Measurements from ENCODE around the gene RABGAP1L.
"Not testable (repeated sequence)": the region's sequence is repeated elsewhere in the genome, so short reads cannot be mapped to it uniquely, and the experiment has no call there.

The RABGAP1L gene

GRCh38 chr1:174428739-174429138, 269.4 kb downstream of the RABGAP1L start:
- no peak for DNase-seq (ENCODE audit: low read depth in 2 of 2)

DNA sequence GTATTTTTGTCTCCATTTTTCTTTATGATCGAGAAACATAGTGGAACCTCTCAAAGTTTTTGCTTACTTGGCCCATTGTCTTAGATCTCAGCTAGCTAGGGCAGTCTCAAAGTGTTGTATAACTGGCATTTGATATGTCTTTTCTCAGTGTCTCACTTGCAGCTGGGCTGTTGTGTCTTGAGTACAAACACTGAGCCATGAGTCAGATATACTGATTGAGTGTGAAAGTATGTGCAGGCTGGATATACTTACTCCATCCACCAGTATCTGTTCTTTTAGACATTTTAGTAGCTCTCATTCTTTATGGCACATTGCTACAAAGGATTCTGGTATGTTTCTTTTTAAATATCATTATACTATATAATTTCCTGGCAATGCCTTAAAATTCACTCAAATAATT, 274.1 kb downstream of the RABGAP1L start:
- DNase-seq (ENCODE audit: low read depth in 2 of 2), result no peak

DNA sequence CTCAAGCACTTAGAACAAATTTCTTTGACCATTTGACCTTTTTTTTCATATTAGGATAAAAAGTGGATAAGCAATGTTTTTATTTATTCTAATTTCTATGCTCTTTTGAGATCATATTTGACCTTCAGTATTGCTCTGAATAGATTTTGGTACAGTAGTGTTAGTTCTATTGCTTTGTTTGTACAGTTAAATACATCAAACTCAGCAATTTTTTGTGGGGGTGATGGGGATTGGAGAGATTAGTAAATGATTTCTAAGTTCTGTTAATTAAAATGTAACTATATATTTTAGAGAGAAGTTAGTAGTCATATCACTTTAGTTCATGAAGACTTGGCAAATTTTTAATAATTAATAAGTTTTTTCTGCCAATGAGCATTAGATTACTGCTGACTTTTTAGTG, 286.0 kb downstream of the RABGAP1L start:
- DNase-seq (ENCODE audit: low read depth in 2 of 2), result no peak

DNA sequence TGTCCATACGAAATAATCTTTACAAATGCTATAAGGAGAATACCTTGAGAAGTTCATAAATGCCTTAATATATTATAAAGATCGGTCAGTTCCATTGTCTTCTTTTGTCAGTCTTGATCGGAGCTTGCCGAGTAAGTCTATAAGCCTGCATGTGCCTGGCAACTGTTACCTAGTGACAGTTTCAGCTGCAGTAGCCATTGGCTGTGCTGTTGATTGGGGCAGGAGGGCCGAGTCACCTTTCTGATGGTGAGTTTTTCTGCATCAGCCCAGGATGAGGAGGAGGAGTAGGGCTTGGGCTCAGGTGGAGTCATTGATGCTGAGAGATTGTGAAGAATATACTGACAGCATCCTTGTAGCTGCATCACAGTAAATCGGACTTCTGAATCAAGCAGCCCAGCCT, 286.5 kb downstream of the RABGAP1L start:
- no peak for DNase-seq (ENCODE audit: low read depth in 2 of 2)

DNA sequence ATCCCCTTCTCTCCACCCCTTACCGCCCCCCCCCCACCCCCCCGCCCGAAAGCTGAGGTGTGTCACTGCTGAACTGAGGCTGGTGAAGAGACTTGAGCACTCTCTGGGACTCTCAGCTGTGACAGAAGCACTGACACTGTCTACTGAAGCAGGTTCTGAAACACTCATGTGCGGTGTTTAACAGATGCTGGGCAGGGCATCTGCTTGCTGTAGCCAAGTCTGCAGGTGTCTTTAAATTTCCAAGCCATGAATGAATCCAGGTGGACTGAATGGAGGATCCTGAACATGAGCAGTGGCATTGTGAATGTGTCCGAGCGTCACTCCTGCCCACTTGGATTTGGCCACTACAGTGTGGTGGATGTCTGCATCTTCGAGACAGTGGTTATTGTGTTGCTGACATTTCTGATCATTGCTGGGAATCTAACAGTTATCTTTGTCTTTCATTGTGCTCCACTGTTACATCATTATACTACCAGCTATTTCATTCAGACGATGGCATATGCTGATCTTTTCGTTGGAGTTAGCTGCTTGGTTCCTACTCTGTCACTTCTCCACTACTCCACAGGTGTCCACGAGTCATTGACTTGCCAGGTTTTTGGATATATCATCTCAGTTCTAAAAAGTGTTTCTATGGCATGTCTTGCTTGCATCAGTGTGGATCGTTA, 288.7 kb downstream of the RABGAP1L start, which contains the start of gene GPR52:
GPR52 (plus strand) TSS at position 99 of the 665 bp plus-strand sequence; CDS start at position 247, 148 bp downstream.
- no peak for DNase-seq (ENCODE audit: low read depth in 2 of 2)

GRCh38 chr1:174448531-174448883, 289.2 kb downstream of the RABGAP1L start:
- DNase-seq (ENCODE audit: low read depth in 2 of 2), result no peak

DNA sequence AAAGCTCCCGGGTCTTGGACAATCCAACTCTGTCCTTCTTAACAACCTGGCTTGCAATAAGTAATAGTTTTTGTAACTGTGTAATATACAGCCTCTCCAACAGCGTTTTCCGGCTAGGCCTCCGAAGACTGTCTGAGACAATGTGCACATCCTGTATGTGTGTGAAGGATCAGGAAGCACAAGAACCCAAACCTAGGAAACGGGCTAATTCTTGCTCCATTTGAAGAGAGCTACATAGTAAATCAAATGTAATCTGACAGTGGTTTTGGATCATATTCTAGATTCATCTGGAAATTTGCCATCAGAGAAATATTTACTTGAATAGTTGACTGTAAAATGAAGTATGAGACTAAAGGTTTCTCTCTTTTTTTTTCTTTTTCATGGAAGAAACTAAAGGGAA, 289.7 kb downstream of the RABGAP1L start:
- no peak for DNase-seq (ENCODE audit: low read depth in 2 of 2)

- no peak for DNase-seq (ENCODE audit: low read depth in 2 of 2)
These were observed 292.1 kb downstream of the RABGAP1L start for GRCh38 chr1:174451408-174451807.

DNA sequence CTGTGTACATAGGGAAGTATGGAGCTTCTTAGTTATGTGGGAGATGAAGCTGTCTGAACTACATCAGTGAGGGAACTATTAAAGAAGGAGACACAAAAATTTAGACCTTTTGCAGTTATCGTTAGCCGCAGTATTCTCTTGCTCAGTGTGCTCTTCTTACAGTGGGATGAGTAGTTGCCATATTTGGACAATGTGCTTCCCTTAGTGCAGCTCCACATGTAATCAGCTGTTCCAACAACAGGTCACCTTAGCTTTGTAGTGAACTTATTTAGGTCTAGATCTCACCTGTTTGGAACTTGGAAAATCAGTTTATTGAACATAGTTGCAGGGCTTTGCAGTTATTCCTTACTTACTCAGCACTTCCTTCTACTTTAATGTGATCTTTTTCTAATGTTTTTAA, 306.5 kb downstream of the RABGAP1L start:
- no peak for DNase-seq (ENCODE audit: low read depth in 2 of 2)

DNA sequence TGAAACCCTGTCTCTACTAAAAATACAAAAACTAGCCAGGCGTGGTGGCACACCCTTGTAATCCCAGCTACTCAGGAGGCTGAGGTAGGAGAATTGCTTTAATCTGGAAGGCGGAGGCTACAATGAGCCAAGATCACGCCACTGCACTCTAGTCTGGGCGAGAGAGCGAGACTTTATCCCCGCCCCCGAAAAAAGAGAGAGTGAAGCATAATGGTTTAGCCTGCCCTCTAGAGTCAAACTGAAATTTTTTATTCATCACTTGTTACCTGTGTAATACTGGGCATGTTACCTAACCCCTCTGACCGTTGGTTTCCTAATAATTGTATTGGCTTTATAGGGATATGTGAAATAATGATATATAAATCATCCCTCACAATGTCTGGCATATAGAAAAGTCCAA, 307.3 kb downstream of the RABGAP1L start:
- DNase-seq (ENCODE audit: low read depth in 2 of 2), result no peak

GRCh38 chr1:174469052-174469451, 309.7 kb downstream of the RABGAP1L start:
- DNase-seq (ENCODE audit: low read depth in 2 of 2), result no peak

DNA sequence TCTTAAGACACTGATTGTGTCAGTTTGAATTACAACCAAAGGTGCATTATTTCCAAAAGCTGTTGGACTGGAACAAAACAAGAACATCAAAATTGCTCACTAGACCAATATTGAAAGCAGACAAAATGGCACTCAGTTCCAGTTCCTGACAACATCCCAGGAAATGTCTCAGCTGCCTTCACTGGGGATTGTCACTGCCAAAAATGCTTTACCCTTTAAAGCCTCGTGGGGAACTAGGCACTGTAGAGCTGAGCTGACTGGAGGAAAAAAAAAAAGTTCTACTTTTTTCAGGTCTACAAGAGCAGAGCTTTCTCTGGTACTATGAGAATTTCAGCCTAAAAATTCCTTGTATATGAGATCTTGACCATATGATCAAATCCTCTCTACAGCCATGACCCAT, 310.4 kb downstream of the RABGAP1L start:
- no peak for DNase-seq (ENCODE audit: low read depth in 2 of 2)

GRCh38 chr1:174479281-174479680, 320.0 kb downstream of the RABGAP1L start:
- no peak for DNase-seq (ENCODE audit: low read depth in 2 of 2)

- no peak for DNase-seq (ENCODE audit: low read depth in 2 of 2)
These were observed 321.0 kb downstream of the RABGAP1L start for GRCh38 chr1:174480324-174480723.

GRCh38 chr1:174491606-174492005, 332.3 kb downstream of the RABGAP1L start:
- DNase-seq (ENCODE audit: low read depth in 2 of 2), result no peak

- DNase-seq (ENCODE audit: low read depth in 2 of 2), result no peak
These were observed 338.2 kb downstream of the RABGAP1L start for GRCh38 chr1:174497478-174497877.

- DNase-seq (ENCODE audit: low read depth in 2 of 2), result not testable (repeated sequence)
These were observed 357.4 kb downstream of the RABGAP1L start for GRCh38 chr1:174516755-174517154.

DNA sequence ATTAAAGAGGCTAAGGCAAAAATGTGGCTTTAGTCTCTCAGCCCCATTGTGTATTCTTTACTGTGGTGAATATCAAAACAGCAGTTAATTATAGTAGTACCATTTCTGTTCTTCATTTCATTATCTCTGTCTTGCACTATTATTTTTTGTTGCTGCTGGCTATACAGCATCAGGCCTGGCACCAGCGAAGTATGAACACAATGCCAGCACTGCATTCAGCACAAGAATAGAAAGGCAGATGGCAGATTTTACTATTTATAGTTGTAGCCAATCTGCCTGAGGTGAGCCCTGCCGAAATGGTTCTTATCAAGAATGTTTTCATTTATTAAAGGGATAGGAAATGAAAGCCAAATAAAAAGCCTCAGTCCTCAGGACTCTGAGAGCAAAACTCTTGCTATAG, 360.5 kb downstream of the RABGAP1L start:
- no peak for DNase-seq (ENCODE audit: low read depth in 2 of 2)

DNA sequence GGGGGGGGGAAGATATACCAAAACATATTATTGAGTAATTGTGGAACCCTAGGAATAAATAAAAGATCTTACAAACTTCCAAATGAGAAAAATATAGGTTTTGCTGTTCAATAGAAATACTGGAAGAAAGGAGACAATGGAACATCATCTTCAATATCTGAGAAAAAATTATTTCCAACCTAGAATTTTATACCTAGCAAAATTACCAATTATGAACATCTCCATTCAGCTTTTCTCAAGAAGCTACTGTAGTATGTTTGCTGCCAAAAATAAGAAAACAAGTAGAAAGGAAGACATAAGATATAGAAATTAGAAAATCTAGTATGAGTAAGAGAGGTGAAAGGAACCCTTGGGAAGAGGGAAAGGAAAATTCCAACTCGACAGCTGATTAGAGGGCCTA, 372.4 kb downstream of the RABGAP1L start:
- DNase-seq (ENCODE audit: low read depth in 2 of 2), result no peak

DNA sequence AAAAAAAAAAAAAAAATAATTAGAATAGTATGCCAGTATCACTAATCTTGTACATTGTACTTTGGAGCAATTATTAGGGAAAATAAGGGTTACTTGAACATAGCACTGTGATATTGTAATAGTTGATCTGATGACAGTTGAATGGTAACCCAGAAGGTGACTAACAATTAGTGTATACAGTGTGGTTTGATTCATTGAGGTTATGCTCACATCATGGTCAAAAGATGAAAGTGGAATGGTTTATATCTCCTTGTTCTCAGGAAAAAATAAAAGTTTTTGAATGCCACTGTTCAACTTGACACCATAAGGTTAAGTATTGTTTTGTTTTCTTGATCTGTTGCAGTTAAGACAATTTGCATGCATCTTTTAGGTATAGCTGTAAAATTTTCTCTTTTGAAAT, 375.5 kb downstream of the RABGAP1L start:
- DNase-seq (ENCODE audit: low read depth in 2 of 2), result no peak

DNA sequence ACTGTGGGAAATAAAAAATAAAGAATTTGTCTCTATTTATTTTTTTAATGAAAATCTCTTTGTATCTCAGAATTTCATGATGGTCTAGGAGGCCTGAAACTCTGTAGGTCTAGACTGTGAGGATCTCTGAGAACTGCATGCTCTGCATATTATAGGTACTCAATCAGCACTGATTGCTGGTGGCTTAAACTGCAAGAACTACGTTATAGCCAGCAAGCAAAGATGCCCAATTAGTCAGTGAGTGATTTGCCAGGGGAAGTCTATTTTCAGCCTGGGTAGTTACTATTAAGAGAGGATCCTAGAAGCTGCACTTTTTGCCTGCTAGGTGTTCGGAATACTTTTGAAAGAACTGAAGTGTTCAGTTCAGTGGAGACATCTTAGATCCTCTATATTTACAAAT, 375.9 kb downstream of the RABGAP1L start:
- DNase-seq (ENCODE audit: low read depth in 2 of 2), result no peak

DNA sequence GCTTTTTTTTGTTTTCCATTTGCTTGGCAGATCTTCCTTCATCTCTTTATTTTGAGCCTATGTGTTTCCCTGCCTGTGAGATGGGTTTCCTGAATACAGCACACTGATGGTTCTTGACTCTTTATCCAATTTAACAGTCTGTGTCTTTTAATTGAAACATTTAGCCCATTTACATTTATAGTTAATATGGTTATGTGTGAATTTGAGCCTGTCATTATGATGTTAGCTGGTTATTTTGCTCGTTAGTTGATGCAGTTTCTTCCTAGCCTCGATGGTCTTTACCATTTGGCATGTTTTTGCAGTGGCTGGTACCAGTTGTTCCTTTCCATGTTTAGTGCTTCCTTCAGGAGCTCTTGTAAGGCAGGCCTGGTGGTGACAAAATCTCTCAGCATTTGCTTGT, 384.1 kb downstream of the RABGAP1L start:
- not testable (repeated sequence) for DNase-seq (ENCODE audit: low read depth in 2 of 2)

GRCh38 chr1:174550296-174550695, 391.0 kb downstream of the RABGAP1L start:
- DNase-seq (ENCODE audit: low read depth in 2 of 2), result no peak

DNA sequence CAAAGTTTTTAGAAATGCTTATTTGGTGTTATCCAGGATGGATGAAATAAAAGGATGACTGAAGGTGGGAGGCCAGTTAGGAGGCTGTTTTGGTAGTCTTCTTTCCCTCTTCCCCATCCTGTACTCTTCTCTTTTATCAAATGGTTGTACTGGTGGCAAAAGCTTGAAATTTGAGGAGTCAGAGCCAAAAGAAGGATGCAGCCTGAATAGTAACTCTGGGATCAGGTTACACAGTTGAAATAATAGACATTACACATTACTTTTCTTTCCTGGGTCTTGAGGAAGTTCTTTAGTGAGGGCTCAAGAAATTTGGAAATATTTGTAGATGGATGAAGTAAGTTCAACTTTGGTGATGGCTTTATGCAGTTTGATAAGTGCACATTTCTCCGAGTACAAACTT, 397.1 kb downstream of the RABGAP1L start:
- DNase-seq (ENCODE audit: low read depth in 2 of 2), result no peak

Data from stimulated activated CD4-positive, alpha-beta T cell treated with anti-CD3 and anti-CD28 coated beads, Interleukin-4, amount 100 ng/mL, for 48 hours (primary cell).